C4-2B (cell line): Measurements from ENCODE around the gene RBM43.

ENCODE experiments used
- H3K27ac ChIP-seq: fragments of 450-650 bp; 2 replicates; pipeline ENCODE4 v1.5.1; 2017
- CTCF ChIP-seq: fragments of 450-650 bp; conservative IDR thresholded peaks from 2 replicates; pipeline ENCODE4 v1.5.1; 2017; ENCODE audit warnings: mild to moderate bottlenecking
- ZFX ChIP-seq: fragments of 450-650 bp; IDR thresholded peaks from 2 replicates; pipeline ENCODE4 v1.6.1; 2017

RBM43 gene

DNA sequence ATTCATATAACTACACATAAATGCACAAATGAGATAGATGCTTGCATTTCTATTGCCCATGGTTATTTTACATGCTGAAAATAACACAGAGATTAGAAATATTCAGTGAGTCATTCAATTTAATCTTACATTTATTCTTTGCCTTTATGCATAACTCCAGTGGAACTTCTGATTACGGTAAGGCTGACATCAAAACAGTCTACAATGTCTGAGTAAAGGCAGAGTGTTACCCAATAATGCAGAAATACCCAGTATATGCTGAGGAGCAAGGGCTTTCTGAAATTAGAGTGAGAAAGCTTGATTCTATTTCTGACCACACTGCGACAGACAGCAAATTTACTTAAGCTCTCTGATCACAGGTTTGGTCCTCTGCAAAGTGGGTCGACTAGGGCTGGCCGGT is 18.6 kb upstream of the RBM43 start:
- no peak overlapping the region for H3K27ac ChIP-seq
- no peak for TF ChIP-seq ZFX
- no peak for TF ChIP-seq CTCF

DNA sequence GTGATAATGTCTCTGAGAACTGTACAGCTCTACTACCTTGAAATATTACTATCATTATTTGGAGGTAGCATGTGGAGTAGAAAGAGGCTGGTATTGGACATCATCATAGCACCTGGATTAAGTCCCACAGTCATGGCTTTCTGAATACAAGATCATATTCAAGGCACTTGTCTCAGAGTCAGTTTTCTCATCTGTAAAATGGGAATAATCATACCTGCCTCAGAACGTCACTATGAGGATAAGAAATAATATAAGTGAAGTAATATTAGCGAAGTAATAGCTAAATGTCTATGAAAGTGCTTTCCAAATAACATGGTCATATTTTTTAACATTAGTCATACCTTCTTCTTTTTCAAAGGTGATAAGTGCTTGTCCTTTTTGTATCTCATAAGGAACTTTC is 16.8 kb upstream of the RBM43 start:
- no peak for TF ChIP-seq CTCF
- H3K27ac ChIP-seq: no peak overlapping the region

GRCh38 chr2:151277067-151277466 is 15.4 kb upstream of the RBM43 start:
- TF ChIP-seq CTCF (no peak), ZFX (no peak)
- no peak overlapping the region for H3K27ac ChIP-seq

DNA sequence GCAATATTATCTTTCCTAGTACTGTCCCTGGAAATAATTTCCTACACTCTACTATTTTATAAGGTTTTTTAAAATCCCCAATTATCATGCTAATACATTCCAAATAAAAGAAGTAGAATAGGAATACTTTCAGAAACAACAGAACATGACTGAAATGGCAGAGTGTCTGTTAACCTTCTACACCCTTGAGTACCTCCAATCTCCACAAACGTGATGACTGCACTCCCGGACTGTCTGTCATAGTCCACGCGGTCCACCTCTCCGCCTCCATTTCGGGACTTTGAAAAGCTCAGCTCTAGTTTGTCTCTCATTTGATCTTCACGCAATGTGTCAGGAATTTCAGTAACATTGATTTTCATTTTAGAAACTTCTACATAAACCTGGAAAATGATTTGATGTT is 13.6 kb upstream of the RBM43 start:
- no peak for TF ChIP-seq ZFX
- no peak for TF ChIP-seq CTCF
- H3K27ac ChIP-seq: no peak overlapping the region

DNA sequence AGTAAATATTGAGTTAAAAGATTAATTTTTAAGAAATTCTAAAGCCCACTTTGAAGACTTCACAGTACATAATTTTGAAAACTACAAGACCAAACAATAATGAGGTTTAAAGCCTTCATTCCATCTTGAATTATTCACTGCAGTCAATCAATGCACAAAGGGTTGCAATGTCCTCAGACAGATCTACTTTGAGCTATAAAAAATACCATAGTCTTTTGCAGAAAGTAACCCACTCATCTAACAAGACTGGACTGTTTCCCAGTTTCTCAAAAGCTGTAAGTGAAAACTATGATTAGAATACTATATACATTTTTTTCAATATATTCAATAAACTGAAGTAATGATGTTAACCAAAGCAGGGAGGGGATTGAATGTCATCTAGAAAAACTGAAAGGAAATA is 10.2 kb upstream of the RBM43 start:
- H3K27ac ChIP-seq: no peak overlapping the region
- TF ChIP-seq CTCF (no peak), ZFX (no peak)

GRCh38 chr2:151269798-151270568 is 8.3 kb upstream of the RBM43 start:
- TF ChIP-seq ZFX: no peak
- TF ChIP-seq CTCF: no peak
- no peak overlapping the region for H3K27ac ChIP-seq

GRCh38 chr2:151268085-151268484 is 6.4 kb upstream of the RBM43 start:
- no peak overlapping the region for H3K27ac ChIP-seq
- TF ChIP-seq CTCF (no peak), ZFX (no peak)
